ENCODE data around the gene PRADC1.
A peak's percentile ranks its signal among the peaks of the same experiment; 100 is the strongest.

Gene PRADC1

DNA sequence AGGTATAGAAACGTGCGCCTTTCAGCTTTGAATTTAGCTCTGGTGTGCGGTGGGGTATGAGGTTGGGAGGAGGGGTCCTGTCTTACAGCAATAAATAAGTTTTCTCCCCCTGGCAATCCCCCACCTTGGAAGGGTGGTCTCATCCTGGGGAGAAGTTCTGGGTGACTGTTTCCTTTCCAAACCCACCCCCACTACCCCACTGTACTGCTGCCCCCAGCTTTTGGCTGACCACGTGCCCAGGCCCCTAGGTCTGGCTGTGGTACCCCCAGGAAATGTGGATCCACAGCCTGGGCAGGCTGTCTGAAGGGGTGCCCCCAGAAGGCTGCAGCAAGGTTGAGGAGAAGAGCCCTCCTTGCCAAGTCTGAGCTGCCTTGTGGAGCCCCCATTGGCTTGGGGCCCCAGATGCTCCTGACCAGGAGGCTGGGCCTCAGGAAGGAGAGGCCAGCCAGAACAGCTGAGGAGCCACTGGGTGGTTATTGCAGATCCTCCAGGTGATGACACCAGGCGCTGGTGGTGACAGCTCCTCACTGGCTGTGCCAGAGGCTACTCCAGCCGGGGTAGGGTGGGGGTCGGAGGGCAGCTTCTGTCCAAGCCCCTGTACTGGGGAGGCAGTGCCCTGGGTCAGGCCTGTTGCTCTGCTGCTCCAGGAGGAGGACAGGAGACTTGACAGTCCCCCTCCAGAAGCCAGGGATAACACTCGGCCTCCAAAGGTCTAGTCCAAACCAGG lies 25.3 kb upstream of the PRADC1 start:
- no peak for DNase-seq

- DNase-seq = peak; percentile 8
Observed at GRCh38 chr2:73257425-73258125, 24.5 kb upstream of the PRADC1 start.

- no peak for DNase-seq
Observed at GRCh38 chr2:73257021-73257420, 24.0 kb upstream of the PRADC1 start.

DNA sequence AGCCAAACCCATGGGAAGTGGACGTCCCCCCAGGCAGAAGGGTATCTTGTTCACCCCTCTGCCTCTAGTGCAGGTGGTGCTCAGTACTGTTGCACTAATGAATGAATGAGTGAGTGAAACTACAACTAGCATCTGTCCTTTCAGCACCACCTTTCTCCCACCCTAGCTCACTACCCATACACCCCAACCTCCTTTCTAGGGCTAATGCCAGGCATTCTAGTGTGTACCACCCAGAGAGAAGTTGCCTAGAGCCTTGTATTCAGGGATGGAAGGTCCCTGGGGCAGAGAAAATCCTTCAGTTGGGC lies 23.5 kb upstream of the PRADC1 start:
- DNase-seq = no peak

DNA sequence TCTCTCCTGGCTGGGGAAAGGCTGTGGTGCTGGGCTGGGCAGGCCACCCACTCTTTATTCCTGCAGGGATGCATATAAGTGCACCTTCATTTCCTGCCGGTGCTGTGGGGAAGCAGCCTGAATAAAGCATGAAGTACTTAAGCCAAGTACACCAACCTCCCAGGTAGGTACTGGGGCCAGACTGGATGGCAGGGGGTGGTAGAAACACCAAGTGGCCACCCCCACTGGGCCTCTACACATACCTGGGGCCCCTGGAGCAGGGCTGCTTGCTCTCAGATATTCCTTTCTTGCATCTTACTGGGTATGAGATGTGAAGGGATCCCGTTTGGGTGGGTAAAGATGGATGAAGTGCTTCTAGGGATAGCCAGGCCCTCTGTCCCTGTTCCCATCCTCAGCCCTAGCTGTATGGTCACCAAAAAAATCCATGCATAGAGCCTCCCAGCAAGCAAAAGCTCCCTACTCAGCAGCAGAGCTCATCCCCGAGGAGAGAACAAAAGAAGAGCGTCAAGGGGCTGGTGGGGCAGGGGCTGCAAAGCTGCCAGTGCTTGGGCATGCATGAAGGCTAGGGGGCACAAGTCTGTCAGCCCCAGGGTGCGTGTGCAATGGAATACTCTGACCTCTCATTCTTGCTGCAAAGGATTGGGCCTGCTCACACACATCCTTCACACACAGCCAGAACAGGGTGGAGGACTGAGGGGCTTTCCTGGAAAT lies 23.0 kb upstream of the PRADC1 start:
- DNase-seq = no peak

- no peak for DNase-seq
Observed at GRCh38 chr2:73255007-73255644, 22.1 kb upstream of the PRADC1 start.

- no peak for DNase-seq
Observed at GRCh38 chr2:73254343-73255006, 21.4 kb upstream of the PRADC1 start.

GRCh38 chr2:73253901-73254300 lies 20.9 kb upstream of the PRADC1 start:
- DNase-seq = no peak

GRCh38 chr2:73253400-73253799 lies 20.4 kb upstream of the PRADC1 start:
- DNase-seq = no peak

DNA sequence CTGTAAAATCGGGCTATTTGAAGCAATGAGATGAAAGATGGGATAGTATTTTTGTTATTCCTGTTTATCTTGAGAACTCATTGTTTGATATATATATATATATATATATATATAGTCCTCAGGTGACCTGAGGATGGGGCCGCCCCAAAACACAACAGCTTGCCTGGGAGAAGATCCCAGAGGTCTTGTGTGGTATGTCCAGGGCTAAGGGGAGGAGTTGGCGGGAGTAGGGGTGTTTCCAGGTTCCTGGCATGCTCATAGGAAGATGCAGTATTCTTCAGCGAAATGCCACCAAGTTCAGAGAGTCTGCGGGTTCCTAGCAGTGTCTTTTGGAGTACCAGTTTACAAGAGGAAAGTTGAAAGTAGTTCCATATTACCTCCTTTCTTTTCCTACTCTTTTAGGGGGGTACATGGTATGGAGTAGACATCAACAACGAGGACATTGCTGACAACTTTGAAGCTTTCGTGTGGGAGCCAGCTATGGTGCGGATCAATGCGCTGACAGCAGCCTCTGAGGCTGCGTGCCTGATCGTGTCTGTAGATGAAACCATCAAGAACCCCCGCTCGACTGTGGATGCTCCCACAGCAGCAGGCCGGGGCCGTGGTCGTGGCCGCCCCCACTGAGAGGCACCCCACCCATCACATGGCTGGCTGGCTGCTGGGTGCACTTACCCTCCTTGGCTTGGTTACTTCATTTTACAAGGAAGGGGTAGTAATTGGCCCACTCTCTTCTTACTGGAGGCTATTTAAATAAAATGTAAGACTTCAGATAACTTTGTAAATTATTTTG lies 19.4 kb upstream of the PRADC1 start:
- no peak for DNase-seq

- no peak for DNase-seq
Observed at GRCh38 chr2:73250872-73251846, 18.1 kb upstream of the PRADC1 start.

DNA sequence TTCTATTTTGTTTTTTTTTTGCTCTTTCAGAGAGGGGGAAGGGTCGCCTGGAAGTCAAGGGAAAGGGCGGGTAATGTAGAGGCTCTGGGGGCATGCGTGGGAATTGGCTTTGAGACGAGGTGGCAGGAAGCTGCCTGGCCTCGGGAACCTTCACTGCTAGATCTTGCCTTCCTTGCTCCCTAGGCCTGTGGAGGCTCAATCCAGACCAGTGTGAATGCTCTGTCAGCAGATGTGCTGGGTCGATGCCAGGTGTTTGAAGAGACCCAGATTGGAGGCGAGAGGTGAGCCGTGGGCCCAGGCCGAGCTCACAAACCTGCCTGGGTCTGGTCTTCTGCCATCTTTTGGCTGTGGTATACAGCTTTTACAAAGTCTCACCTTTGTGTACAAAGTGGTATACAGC lies 16.6 kb upstream of the PRADC1 start:
- DNase-seq = no peak

DNA sequence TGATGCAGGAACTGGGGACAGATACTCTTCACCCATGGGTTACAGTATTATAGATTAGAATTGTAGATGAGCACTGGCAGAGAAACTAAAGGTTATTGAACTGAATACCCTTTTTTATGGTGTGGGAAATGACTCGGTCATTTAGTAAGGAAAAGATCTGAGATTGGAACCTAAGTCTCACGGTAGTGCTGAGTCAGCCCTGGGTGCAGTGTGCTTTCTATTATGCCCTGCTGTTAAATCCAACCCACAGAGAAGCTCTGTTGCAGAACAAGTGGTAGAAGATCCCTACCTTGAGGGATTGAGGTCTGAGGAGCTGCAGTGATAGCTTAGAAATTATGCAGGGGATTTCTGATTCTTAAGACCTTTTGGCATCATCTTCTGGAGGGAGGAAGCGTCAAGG lies 13.8 kb upstream of the PRADC1 start:
- no peak for DNase-seq

DNA sequence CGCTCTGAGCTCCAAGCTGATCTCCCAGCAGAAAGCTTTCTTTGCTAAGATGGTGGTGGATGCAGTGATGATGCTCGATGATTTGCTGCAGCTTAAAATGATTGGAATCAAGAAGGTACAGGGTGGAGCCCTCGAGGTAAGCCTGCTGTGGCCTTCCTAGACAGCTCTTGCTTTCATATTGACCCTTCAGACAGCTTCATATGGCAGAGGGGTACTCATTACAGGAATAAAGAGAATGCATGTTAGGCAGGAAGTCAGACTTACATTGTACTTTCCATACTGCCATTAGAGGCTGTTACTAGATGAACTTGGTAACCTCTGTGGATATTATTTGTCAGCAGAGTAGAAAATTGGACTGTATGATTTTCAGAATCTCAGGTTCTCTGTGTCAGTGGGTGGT lies 11.5 kb upstream of the PRADC1 start:
- no peak for DNase-seq

DNA sequence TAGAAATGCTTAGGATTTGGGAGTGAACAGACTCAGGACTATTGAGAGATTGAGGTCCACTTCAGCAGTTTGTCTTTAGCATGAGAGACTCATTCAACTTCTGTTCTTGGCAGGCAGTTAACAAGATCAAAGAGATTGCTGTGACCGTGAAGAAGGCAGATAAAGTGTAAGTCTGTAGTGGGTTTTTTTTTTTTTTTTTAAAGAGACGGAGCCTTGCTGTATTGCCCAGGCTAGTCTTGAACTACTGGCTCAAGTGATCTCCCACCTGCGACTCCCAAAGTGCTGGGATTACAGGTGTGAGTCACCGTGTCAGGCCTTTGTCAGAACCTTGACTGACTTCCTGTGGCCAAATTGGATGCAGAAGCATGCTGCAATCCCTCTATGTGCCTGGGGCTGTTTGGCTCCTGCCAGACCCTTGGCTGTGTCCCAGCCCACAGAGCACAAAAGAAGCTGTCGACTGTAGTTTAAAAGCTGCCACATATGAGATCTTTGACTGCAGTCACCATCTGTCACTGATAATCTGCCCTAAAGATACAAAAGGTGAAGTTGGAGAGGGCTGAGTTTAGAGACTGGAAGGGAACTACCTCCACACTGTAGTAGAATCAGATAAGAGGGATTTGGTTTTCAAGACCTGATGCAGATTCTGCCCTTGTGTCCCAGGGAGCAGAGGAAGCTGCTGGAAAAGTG lies 11.0 kb upstream of the PRADC1 start:
- DNase-seq = no peak

GRCh38 chr2:73239776-73240175 lies 6.7 kb upstream of the PRADC1 start:
- DNase-seq = no peak

GRCh38 chr2:73238976-73239375 lies 5.9 kb upstream of the PRADC1 start:
- no peak for DNase-seq

DNA sequence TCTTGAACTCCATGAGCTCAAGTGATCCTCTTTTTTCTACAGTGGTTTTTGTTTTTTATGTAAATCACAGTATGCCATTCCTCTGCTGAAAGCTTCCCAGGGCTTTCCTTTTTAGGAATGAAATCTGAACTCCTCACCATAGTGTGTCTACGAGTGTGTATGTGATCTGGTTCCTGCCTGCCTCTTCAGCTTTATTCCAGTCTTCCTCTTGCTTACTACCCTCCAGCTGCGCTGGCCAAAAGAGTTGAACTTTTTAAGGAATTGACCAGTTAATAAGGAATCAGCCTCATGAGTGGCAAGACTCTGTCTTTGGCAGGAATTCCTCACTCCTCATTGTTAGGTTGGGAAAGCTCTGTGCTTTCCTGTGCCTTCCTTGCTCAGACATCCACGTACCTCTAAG lies 5.1 kb upstream of the PRADC1 start:
- no peak for DNase-seq

DNA sequence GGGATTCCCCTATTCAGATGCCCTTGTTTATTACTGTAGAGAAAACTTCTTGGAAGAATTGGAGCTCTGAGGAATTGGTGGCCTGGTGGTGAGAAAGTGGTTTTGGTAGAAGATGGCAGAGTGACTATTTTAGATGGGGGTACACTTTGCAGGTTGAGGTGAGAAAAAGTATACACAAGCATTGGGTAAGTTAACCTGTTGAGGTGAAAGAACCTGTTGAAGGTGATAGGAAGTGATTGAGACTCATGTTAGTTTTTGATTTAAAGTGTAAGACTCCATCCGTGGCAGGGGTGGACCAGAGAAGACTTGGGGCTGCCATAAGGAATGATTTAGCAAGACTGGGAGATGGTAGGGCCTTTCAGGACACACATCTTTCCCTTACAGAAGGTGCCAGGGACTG lies 4.1 kb upstream of the PRADC1 start:
- DNase-seq = no peak

DNA sequence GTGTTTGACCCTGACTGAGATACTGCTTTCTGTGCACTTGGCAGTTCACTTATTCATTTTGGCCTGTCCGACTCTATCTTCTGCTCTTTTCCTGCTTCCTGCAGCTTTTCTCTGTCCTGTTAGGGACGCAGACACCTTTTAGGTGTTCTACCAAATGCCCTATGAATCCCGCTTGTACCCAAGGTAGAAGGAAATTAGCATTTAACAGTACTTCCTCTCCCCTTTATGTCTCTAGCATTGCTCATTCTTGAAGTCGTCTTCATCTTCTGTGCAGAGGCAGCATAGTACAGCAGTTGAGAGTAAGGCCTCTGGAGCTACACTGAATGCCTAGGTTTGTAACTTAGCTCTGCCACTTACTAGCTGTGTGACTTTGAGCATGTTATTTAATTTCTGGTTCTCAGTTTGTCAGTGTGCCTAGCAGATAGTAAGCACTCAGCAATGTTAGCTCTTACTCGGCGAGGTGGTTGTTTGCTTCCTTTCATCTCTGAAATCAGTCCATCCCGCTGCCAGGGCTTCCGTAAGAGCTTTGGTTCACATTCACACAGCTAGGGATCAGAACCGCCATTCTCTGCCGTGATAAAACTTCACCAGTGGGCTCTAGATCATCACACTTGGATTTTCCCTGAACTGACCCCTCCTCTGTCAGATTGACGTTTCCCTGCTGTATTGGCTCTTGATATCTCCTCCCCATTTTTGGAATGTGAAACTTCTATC lies 2.4 kb upstream of the PRADC1 start:
- DNase-seq = no peak

Data from CD4-positive, alpha-beta T cell treated with Interleukin-12 subunit alpha and Interleukin-12 subunit beta, for 1 hour (primary cell).